ENCODE measurements around the gene HADH. TPM values are rescaled to one million over a fixed set of nuclear protein-coding genes. Genes with fewer than 3 reads are reported as not detected.

Gene HADH
- total RNA-seq, 1 donor from 2014 or later = 27.4 TPM

DNA sequence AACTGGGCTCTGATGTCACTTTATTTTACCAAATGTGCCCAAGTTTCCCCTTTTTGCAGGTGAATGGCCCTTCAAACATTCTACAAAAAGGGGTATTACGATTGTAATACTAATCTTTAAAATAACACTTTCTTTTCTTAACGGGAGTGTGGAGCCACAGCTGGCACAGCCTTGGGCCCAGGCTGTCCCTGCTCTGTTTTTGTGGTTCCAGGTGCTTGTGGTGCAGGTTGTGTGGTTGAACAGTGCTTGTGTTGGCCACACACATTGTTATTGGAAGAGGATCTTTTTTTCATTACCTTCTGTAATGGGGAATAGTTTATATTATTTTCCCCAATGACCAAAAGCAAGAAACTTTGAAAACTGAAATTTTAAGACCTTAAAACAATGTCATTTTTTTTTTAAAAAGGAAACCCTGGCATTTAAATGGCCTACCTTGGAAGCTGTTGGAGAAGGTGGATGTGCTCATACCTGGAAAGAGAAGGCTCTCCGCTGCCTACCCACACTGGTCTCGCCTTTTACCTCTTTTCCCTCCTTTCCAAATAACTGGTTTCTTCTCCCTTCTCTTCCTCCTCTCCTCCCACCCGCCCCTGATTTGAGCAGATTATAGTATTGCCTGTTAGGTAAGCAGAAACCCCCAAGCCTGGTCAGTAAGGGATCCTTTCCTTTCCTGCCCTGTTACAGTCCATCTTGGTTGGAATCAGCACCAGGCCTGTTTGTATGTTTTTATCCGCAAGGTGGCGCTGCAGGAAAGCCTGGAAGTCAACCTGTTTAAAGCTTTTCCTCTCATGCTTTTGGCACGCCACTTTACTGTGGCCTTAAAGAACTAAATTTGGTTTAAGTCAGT is 28.6 kb downstream of the HADH start:
- no peak overlapping the region for H3K4me3 ChIP-seq (ENCODE audit: low read depth, low read length)
- TF ChIP-seq, protein P1, sequence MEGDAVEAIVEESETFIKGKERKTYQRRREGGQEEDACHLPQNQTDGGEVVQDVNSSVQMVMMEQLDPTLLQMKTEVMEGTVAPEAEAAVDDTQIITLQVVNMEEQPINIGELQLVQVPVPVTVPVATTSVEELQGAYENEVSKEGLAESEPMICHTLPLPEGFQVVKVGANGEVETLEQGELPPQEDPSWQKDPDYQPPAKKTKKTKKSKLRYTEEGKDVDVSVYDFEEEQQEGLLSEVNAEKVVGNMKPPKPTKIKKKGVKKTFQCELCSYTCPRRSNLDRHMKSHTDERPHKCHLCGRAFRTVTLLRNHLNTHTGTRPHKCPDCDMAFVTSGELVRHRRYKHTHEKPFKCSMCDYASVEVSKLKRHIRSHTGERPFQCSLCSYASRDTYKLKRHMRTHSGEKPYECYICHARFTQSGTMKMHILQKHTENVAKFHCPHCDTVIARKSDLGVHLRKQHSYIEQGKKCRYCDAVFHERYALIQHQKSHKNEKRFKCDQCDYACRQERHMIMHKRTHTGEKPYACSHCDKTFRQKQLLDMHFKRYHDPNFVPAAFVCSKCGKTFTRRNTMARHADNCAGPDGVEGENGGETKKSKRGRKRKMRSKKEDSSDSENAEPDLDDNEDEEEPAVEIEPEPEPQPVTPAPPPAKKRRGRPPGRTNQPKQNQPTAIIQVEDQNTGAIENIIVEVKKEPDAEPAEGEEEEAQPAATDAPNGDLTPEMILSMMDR (conservative IDR thresholded peaks at IDR 0.05; ENCODE audit: low read depth, low read length) = peak; percentile 94
- no peak for DNase-seq (ENCODE audit: low read depth)

DNA sequence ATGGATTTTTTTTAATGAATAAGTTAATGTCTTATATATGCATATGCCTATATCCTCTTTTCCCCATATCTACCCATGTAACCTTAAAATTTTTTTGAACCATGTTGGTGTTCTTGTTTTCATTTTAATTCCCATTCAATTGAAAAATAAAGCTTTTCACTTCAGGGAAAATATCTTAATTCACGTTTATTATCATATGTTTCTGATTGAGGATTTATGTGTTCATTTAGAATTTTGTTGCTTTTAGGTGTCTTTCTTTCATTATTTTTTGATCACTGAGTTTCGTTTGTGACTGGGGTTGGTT is 29.1 kb downstream of the HADH start:
- H3K4me3 ChIP-seq (ENCODE audit: low read depth, low read length) = no peak overlapping the region
- TF ChIP-seq, protein P1 (conservative IDR thresholded peaks at IDR 0.05; ENCODE audit: low read depth, low read length) = no peak
- DNase-seq (ENCODE audit: low read depth) = no peak

DNA sequence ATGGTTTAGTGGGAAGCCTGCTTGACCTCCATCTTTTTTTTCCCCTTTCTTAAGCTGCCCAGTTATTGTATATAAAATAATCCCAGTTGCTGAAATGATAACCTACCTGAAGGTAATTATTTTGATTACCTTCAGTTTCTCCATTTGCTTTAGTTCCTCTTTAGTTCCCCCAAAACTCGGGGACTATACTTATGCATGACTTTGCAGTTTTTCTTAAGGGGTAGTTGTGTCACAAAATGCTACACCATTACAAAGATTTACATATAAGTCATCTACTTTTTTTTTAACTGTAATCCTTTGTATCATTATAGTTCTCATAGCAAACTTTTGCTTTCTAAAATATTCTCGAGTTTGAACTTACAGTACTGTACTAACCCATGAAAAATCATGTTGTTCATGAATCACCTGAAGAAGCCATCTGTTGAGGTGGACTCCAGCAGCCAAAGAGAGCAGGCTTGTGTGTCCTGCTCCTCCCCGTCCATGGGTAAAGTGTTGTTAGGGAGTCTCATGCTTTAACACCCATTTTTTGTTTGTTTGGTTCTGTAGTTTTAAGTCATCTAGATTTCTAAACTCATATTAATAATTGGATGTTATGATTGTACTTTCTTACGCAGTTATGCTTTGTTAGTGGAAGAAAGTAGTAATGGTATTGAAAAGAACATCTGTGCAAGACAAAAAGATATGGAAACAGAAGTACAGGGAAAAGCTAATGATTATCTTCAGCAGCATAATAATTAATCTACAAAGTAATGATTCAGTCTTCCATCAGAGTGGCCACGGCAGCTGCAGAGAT is 34.6 kb downstream of the HADH start:
- TF ChIP-seq, protein P1 (conservative IDR thresholded peaks at IDR 0.05; ENCODE audit: low read depth, low read length) = no peak
- peak overlapping the region; percentile 7 for H3K4me3 ChIP-seq (ENCODE audit: low read depth, low read length)
- DNase-seq (ENCODE audit: low read depth) = peak; percentile 61

DNA sequence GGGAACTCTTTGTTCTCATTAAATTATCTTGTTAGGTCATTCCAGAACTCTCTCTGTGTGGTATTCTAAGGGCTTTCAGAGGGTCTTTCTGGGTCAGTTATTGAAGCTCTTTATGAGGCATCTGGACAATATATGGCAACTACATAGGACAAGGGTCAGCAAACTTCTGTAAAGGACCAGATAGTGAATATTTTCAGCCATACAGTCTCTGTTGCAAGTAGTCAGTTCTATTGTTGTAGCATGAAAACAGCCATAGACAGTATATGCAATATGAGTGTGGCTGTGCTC is 35.1 kb downstream of the HADH start:
- no peak overlapping the region for H3K4me3 ChIP-seq (ENCODE audit: low read depth, low read length)
- TF ChIP-seq, protein P1 (conservative IDR thresholded peaks at IDR 0.05; ENCODE audit: low read depth, low read length) = no peak
- DNase-seq (ENCODE audit: low read depth) = no peak

DNA sequence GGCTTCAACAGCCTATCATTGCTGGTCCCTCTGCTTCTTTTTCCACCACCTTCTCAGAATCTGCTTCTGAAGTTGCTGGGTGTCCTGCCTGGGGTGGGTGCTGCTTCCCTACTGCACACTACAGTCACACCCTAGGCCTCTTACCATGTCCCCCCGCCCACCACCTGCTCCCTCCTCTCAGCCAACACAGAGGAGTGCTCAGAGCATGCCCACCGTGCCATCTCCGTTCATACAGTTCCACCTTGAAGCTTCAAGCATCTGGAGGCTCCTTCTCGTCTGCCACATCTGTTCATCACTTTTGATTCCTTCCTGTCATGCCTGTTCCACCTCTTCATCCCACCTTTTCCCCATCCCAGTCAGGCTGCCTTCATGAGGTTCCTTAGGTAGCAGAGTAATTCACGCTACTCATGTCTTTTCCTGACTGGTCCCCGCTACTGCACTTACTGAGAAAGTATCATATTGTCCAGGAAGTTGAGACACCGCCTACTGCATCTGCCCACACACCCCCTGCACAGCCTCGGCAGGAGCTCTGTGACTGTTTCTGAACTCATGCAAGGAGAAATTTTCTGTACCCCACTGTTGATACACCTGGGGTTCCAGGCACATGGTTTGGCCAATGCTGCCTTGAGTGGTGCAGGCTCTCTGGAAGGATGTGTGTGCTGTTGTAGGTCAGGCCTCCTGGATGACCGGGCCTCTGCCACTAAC is 39.5 kb downstream of the HADH start:
- DNase-seq (ENCODE audit: low read depth) = no peak
- TF ChIP-seq, protein P1 (conservative IDR thresholded peaks at IDR 0.05; ENCODE audit: low read depth, low read length) = no peak
- H3K4me3 ChIP-seq (ENCODE audit: low read depth, low read length) = no peak overlapping the region

DNA sequence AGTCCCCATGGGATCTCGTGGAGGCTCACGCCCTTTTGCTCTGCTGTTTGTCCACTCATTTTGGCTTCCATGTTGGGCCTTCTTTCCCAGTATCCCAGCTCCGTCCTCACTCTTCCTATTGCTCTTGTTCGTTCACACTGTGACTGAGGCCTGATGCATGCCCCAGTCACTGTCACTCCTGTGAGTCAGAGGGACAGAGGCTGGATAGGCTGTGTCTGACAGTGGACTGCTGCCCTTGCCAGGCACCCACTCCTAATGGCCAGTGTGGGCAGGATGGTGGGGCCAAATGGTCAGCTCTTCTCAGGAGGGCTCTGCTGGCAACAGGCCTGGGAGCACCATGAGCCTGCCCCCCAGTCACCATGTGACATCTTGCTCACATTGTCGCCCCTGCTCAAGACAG is 40.0 kb downstream of the HADH start:
- no peak overlapping the region for H3K4me3 ChIP-seq (ENCODE audit: low read depth, low read length)
- TF ChIP-seq, protein P1 (conservative IDR thresholded peaks at IDR 0.05; ENCODE audit: low read depth, low read length) = no peak
- DNase-seq (ENCODE audit: low read depth) = no peak
